B cell (primary cell): ENCODE measurements around the gene IGSF3. TPM values are rescaled to one million over a fixed set of nuclear protein-coding genes. Genes with fewer than 3 reads are reported as not detected.
A peak's percentile ranks its signal among the peaks of the same experiment; 100 is the strongest.

Experiments
- ATAC-seq: fragments of 200-7000 bp; cut with Tn5 transposase; one replicate; pipeline ENCODE4 v1.10.0; 2021; ENCODE audit warnings: low read depth, mild to moderate bottlenecking, moderate number of reproducible peaks, moderate library complexity
- CTCF ChIA-PET: fragments of 350-600 bp; sonication (Branson Sonifier 250); formaldehyde crosslinking; loops from one replicate; lab custom pipeline; 2021; ENCODE audit warnings: antibody characterized with exemption, inconsistent platforms; lab: Charles Lee
- POLR2A ChIA-PET: fragments of 350-600 bp; sonication (Branson Sonifier 250); formaldehyde crosslinking; loops from one replicate; lab custom pipeline; 2021; ENCODE audit warnings: antibody characterized with exemption; lab: Charles Lee
- DNase-seq: peaks from one replicate; pipeline ENCODE4 v3.0.0; 2013
- H2AFZ ChIP-seq: 2 replicates; pipeline ENCODE4 v1.6.1; 2012; ENCODE audit warnings: mild to moderate bottlenecking, low read depth, low read length; ENCODE audit not compliant: insufficient read depth, poor library complexity, severe bottlenecking
- H3K27ac ChIP-seq, 2 donors: 1 replicate in 1 of 2; 2 replicates in 1 of 2; pipeline ENCODE4 v1.5.1; 2012 to 2013; ENCODE audit warnings: low read length in 2 of 2, mild to moderate bottlenecking in 2 of 2, moderate library complexity in 1 of 2
- H3K27me3 ChIP-seq, 4 experiments: fragments of 200-600 bp in 1 of 4; sonication (generic) in 1 of 4; replicated peaks in 1 of 4; 1 replicate in 2 of 4; 2 replicates in 2 of 4; pipeline versions ENCODE4 v1.6.1 to v1.7.0; 2013 to 2016; ENCODE audit warnings: low read length in 3 of 4, mild to moderate bottlenecking in 2 of 4, mixed read lengths in 1 of 4, moderate library complexity in 1 of 4; ENCODE audit not compliant: insufficient read depth in 4 of 4, control insufficient read depth in 3 of 4; ENCODE audit errors: control extremely low read depth in 1 of 4
- H3K36me3 ChIP-seq, 2 experiments: replicated peaks in 1 of 2; 1 replicate in 1 of 2; 2 replicates in 1 of 2; pipeline versions ENCODE4 v1.6.1 to v1.7.1; 2013; ENCODE audit warnings: low read length in 1 of 2; ENCODE audit not compliant: insufficient read depth in 2 of 2, control insufficient read depth in 1 of 2; ENCODE audit errors: control extremely low read depth in 1 of 2, extremely low read depth in 1 of 2
- H3K4me1 ChIP-seq, 2 donors: fragments of 200-600 bp in 1 of 2; sonication (generic) in 1 of 2; 1 replicate in 1 of 2; 2 replicates in 1 of 2; pipeline versions ENCODE4 v1.5.1 to v1.6.1; 2013 to 2017; ENCODE audit warnings: low read length in 2 of 2; ENCODE audit not compliant: control insufficient read depth in 2 of 2, insufficient read depth in 2 of 2
- H3K4me2 ChIP-seq: replicated peaks from 2 replicates; pipeline ENCODE3; 2012; ENCODE audit warnings: mild to moderate bottlenecking, low read depth, low read length; ENCODE audit not compliant: poor library complexity, severe bottlenecking
- H3K4me3 ChIP-seq, 5 experiments: fragments of 200-600 bp in 1 of 5; sonication (generic) in 1 of 5; 1 replicate in 3 of 5; 2 replicates in 2 of 5; pipeline versions ENCODE4 v1.5.1 to v1.7.0; 2011 to 2016; ENCODE audit warnings: low read length in 4 of 5, mild to moderate bottlenecking in 4 of 5, low read depth in 2 of 5, control low read depth in 1 of 5, moderate library complexity in 1 of 5; ENCODE audit not compliant: insufficient read depth in 1 of 5; ENCODE audit errors: control extremely low read depth in 1 of 5, extremely low read depth in 1 of 5
- H3K79me2 ChIP-seq: fragments of 200-600 bp; sonication (generic); one replicate; pipeline ENCODE4 v1.6.0; 2016; ENCODE audit warnings: low read length; ENCODE audit not compliant: control insufficient read depth, insufficient read depth
- H3K9ac ChIP-seq: fragments of 200-600 bp; sonication (generic); 2 replicates; pipeline ENCODE4 v1.6.1; 2017; ENCODE audit warnings: mild to moderate bottlenecking, low read length, moderate library complexity
- H3K9me3 ChIP-seq, 3 donors: one replicate each; pipeline versions ENCODE4 v1.6.1 to v1.7.1; 2013; ENCODE audit warnings: low read length in 2 of 3; ENCODE audit not compliant: control insufficient read depth in 2 of 3, insufficient read depth in 1 of 3; ENCODE audit errors: control extremely low read depth in 1 of 3
- H4K20me1 ChIP-seq: 2 replicates; pipeline ENCODE4 v1.6.0; 2012; ENCODE audit warnings: mild to moderate bottlenecking, low read length; ENCODE audit not compliant: insufficient read depth, control insufficient read depth, poor library complexity, severe bottlenecking
- H3K27ac Mint-ChIP-seq: one replicate; pipeline ENCODE4 v1.8.0; 2021; ENCODE audit warnings: mixed read lengths
- H3K27me3 Mint-ChIP-seq: one replicate; pipeline ENCODE4 v1.8.0; 2021; ENCODE audit warnings: mixed read lengths
- H3K4me1 Mint-ChIP-seq: one replicate; pipeline ENCODE4 v1.8.0; 2021; ENCODE audit warnings: mixed read lengths
- H3K4me3 Mint-ChIP-seq: one replicate; pipeline ENCODE4 v1.8.0; 2021; ENCODE audit warnings: mixed read lengths
- H3K9me3 Mint-ChIP-seq: one replicate; pipeline ENCODE4 v1.8.0; 2022; ENCODE audit warnings: mixed read lengths; ENCODE audit not compliant: insufficient read depth
- CTCF ChIP-seq: fragments of 200-600 bp; IDR thresholded peaks from one replicate; pipeline ENCODE4 v1.8.0; 2022; ENCODE audit warnings: antibody characterized with exemption, mild to moderate bottlenecking
- EZH2 ChIP-seq: IDR thresholded peaks from 2 replicates; pipeline ENCODE4 v1.6.1; 2012; ENCODE audit warnings: borderline replicate concordance, low read depth, mild to moderate bottlenecking, moderate library complexity, low read length; ENCODE audit not compliant: insufficient read depth, poor library complexity, severe bottlenecking
- WGBS: methylation state at CpG from one replicate; pipeline ENCODE4 v1.1.5; 2013; ENCODE audit warnings: missing lambda C conversion rate; ENCODE audit not compliant: insufficient coverage; 5-methylcytosine and 5-hydroxymethylcytosine counted together
- intact Hi-C: fragments of 100-400 bp; cut with micrococcal nuclease; formaldehyde crosslinking; loops from one replicate; pipeline ENCODE4 v1.10.0; 2022
- polyA plus RNA-seq: library from polyadenylated mRNA; depleted of rRNA; stranded (reverse); fragments of >200 nt; gene quantifications from 2 replicates; pipeline ENCODE4 v1.2.3, GENCODE V29; 2012
- total RNA-seq, 2 donors: library from RNA; stranded (reverse); fragments of 120-200 nt in 1 of 2; gene quantifications; 1 replicate in 1 of 2; 2 replicates in 1 of 2; pipeline versions ENCODE4 v1.2.3 to v1.2.4, GENCODE V29; 2013 to 2022

Gene IGSF3
- total and polyA plus RNA-seq, 2 donors (not counting 1 experiment from before 2014, with no cell fraction given) = 0.49 TPM; not detected in 1

GRCh38 chr1:116538544-116538943 is 129.0 kb downstream of the IGSF3 start:
- Histone ChIP-seq H3K9ac (no peak overlapping the region), H3K27ac (no peak overlapping the region), H2AFZ (no peak overlapping the region), H3K27me3 (no peaks in the 10 kb centered on the region), H3K4me1 (peaks cover 11 to 19% of the 10 kb centered on the region in 2 donors), H3K4me2 (no peak overlapping the region), H3K79me2 (peaks cover 15% of the 10 kb centered on the region), H3K9me3 (no peaks in the 10 kb centered on the region), H3K36me3 (peaks cover 0 to 23% of the 10 kb centered on the region in 2 experiments), H4K20me1 (no peaks in the 10 kb centered on the region), H3K4me3 (no peak overlapping the region)
- WGBS = no CpG with 5 or more reads among the region's 1 CpG
- intact Hi-C loops = no loop called here
- peak overlapping the region; percentile 16 for H3K27ac Mint-ChIP-seq
- peaks cover 49% of the 10 kb centered on the region for H3K4me1 Mint-ChIP-seq
- CTCF ChIA-PET = interaction anchor here (1.3 to 1.7 kb wide), 2 partner anchors 39 to 53 kb away, joined by 4 to 5 read pairs; no protein-coding TSS in a partner anchor
- POLR2A ChIA-PET = no interaction called here
- H3K27me3 Mint-ChIP-seq = no peaks in the 10 kb centered on the region
- ATAC-seq = peak; percentile 68
- DNase-seq = no peak
- H3K9me3 Mint-ChIP-seq = no peaks in the 10 kb centered on the region
- H3K4me3 Mint-ChIP-seq = no peak overlapping the region
- no peak for TF ChIP-seq CTCF
- no peak for TF ChIP-seq EZH2

- Mint-ChIP-seq H3K27ac (no peak overlapping the region), H3K9me3 (no peaks in the 10 kb centered on the region), H3K4me1 (peaks cover 43% of the 10 kb centered on the region), H3K27me3 (no peaks in the 10 kb centered on the region), H3K4me3 (no peak overlapping the region)
- ChIA-PET POLR2A (no interaction called here), CTCF (interaction anchor here (1.3 to 2.6 kb wide), 3 partner anchors 34 to 53 kb away, joined by 4 to 5 read pairs (median 5); no protein-coding TSS in a partner anchor)
- Histone ChIP-seq H3K36me3 (peaks cover 0 to 17% of the 10 kb centered on the region in 2 experiments), H3K4me1 (peaks cover 11 to 19% of the 10 kb centered on the region in 2 donors), H3K79me2 (peaks cover 11% of the 10 kb centered on the region), H3K9me3 (no peaks in the 10 kb centered on the region), H3K27me3 (no peaks in the 10 kb centered on the region), H3K27ac (no peak overlapping the region), H3K9ac (no peak overlapping the region), H2AFZ (no peak overlapping the region), H3K4me3 (no peak overlapping the region), H4K20me1 (no peaks in the 10 kb centered on the region), H3K4me2 (no peak overlapping the region)
- TF ChIP-seq CTCF (no peak), EZH2 (no peak)
- no peak for ATAC-seq
- intact Hi-C loops = no loop called here
- no peak for DNase-seq
- 63% methylated on average over 1 of the region's 1 CpG for WGBS
These were observed 129.6 kb downstream of the IGSF3 start for GRCh38 chr1:116537898-116538297.
